GM21576 (cell line): ENCODE results near the gene RNF212.

Source experiments
- ATAC-seq: cut with Tn5 transposase; IDR thresholded peaks from one replicate; pipeline ENCODE4 v1.9.1; 2021; ENCODE audit warnings: mild to moderate bottlenecking, moderate library complexity; ENCODE audit not compliant: unreplicated experiment

RNF212 gene

DNA sequence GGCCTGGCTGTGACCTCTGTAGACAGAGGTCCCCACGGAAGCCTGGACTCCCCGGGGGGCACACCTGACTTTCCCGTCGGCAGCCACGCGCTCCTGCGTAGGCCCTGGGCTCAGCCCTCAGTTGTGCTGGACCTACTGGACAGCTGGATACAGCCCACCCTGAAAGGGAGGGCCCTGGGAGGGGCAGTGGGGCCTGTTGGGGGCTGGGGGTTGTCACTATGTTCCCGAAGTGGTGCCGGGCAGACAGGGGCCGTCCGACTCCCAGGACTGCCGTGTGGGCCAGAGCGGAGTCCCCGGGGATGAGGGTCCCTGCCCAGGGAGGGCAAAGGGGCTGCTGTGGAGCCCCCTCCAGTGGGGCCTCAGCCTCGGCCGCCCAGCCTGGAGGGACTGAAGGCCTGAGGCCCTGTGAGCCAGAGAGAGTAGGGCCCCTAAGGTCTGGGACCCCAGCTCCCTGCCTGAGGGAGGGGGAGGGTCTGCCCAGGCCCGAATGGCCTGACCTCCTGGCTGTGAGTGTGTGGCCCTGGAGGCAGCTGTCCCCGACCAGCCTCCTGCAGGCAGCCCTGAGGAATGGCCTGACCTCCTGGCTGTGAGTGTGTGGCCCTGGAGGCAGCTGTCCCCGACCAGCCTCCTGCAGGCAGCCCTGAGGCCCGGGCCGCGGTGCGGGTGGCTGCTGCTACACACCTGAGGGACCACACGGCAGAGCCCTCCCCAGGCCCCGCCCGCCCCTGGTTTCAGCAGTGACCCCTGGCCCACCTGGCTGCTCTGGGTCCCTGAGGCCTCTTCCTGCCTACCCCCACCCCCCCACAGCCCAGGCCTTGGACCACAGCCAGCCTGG lies 76.2 kb downstream of the RNF212 start:
- no peak for ATAC-seq

DNA sequence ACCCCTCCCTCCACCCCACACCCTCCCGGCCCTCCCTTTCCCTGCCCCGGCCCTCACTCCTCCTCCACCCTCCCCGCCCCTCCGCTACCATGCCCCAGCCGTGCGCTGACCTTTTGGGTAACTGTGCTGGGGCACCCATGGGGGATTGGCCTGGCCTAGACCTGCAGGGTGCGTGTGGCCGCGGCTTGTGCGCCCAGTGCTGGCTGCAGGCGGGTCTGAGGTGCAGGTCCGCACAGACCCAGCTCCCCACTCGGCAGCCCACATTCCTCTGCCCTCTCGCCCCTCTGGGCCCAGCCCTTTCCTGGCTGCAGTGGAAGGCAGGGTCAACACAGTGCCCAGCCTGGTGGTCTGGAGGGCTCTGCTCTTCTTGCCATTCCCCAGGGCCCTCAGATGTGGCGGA lies 77.3 kb downstream of the RNF212 start:
- no peak for ATAC-seq

DNA sequence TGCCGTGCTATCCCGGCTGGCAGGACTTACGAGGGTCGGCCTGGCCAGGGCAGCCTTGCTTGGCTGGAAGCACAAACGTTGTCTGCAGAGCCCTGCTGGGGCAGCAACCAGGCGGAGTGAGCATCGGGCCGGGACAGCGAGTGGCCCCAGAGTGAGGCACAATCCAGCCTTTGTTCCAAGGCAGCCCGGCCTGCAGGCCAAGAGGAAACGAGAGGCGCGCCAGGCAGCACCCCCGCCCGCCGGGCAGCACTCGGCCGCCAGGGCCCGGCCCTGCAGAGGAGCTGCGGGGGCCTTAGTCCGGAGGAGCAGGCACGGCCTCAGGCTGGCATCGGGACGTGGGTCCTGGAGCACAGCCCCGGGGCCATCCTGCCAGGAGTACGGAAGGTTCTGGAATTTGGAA lies 77.9 kb downstream of the RNF212 start:
- no peak for ATAC-seq

DNA sequence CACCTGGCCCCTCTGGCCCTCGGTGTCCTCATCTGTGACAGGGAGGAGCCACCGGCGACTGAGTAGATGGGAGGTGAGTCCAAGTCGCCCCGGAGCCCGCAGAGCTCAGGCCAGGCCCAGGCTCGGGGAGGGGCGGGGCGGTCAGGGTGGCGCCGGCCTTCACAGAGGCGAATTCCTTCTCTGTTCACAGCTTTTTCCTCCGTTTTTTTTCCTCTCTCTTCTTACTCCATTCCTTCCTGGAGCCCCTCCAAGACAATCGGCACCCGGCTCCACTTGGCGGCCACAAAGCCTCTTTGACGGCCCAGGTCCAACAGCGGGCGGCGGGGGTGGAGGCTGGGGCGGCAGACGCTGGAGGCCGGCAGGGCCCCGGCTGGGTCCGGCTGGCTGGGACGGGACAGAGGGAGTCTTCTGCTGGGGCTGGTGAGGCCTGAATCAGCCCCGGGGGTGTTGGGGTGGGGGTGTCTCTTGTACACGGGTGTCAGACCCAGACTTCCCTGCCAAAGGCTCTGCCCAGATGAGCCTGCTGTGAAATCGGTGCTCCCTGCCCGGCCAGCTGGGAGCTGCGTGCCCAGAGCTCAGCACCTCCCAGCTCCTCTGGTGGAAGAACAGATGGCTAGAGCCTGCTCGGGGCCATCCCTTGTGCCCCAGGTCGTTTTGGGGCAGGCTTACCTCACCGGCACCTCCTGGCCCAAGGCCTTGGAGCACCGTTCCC lies 79.4 kb downstream of the RNF212 start:
- no peak for ATAC-seq

DNA sequence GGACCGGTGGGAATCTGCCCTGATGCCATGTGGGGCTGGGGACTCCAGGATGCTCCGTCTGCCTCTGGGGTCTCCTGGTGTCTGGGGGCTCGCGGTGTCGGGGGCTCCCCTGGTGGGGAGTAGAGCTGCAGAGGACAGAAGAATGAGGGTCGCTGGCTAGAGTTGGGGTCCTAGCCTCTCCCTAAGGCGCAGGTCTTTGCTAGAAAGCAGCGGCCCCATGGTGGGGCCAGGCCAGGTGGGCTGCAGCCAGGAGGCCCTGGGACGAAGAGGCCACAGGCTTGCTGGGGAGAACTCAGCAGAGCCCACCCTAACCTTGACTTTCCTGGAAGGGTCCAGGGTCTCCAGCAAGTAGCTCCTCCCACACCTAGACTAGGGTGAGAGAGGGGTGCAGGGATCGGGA lies 80.5 kb downstream of the RNF212 start:
- no peak for ATAC-seq

DNA sequence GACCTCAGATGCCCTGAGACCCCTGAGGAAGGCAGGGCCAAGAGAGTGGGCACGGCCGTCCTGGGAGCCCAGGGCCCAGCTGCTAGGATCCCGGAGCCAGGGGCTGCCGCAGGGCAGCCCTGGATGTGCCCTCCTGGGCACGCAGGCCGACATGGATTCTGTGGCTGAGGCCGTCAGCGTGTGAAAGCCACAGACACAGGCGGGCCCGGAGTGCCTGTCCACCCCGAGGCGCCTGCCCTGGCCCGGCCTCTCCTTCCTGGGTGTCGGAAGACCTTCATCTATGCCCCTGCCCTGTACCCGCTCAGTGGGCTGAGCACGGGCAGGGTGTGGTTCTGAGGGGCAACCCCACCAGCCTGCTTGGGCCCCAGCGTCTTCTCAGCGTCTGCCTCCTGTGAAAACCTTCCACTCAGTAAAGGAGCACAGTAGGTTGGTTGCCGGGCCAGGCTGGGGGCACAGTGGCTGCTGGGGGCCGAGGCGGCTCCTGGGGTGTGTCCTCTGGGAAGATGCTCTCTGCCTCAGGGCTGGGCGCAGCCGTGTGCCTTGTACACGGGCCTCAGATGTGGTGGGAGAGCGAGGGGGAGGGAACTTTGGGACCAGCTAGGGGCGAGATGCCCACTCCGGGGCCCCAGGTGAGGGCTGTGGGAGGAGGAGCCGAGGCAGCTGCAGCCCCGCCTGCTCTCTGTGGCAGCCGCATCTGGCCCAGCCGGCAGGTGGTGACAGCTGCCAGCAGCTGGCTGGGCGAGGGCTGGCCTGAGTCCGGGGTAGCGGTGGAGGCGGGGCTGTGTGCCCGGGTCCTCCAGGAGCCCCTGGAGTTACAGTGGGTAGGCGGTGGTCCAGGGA lies 81.2 kb downstream of the RNF212 start:
- ATAC-seq: no peak

DNA sequence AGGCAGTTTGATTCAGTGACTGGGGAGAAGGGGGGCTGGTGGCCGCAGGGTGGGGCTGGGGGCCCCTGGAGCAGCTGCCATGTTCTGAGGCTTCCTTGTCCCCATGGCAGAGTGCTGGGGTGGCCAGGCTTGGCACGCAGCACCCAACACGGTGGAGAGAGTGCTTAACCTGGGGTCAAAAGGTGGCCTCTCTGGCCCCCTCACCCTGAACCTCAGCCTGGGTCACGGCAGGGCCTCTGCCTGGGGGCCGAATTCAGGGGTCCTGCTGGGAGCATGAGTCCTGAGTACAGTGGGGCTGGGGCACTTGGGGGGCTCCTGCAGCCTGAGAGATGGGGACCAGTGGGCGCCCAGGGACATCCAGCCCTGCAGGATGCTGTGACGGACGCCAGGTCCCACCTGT lies 82.0 kb downstream of the RNF212 start:
- no peak for ATAC-seq

DNA sequence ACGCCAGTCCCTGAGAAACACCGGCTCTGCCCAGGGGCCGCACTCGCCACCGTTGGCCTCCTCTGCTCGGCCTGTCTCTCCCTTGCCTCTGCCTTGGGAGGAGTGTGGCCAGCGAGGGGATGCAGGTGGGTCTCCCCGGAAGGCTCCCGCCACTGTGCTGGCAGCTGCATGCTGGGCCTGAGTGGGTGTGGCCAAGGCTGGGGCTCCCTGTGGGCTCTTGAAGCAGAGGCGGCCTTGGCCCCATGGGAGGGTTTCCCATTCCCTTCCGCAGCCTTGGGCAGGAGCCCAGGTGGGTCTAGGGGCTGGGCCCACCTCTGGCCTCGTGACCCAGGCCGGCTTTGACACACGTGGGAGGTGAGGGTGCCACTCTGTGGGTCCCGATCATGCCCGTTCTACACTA lies 82.8 kb downstream of the RNF212 start:
- no peak for ATAC-seq

DNA sequence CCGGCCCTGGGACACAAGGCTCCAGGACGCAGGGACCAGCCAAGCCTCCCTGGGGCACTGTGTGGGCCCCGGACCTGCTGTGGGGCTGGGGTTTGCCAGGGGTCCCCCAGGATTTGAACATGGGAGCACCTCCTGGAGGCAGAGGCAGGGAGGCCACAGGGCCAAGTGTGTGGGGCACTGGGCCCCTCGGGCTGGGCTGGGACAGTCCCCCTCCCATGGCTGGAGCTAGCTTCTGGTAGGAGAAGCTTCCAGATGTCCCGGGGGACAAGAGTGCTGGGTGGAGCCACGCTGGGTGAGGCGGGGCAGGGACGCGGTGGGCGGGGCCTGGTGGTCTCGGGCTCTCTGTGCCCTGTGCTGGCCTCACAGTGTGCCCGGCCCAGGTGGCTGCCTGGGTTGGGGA lies 83.3 kb downstream of the RNF212 start:
- no peak for ATAC-seq

DNA sequence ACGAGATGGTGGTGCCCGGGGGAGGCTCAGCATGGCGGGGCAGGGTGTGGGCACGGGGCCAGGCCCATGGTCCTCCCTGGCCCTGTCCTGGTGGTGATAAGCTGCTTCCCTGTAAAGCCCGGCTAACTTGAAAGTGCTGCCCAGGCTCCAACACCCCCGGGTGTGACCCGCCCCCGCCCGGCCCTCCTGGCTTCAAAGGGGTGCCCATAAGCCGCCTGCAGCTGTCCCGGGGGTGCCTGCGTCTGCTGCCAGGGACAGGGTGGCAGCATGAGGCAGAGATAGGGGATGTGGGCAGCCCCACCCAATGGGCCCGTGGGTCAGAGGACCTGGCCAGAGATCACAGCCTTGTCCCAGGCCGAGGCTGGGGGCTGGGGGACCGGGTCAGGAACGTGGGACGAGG lies 83.8 kb downstream of the RNF212 start:
- no peak for ATAC-seq

DNA sequence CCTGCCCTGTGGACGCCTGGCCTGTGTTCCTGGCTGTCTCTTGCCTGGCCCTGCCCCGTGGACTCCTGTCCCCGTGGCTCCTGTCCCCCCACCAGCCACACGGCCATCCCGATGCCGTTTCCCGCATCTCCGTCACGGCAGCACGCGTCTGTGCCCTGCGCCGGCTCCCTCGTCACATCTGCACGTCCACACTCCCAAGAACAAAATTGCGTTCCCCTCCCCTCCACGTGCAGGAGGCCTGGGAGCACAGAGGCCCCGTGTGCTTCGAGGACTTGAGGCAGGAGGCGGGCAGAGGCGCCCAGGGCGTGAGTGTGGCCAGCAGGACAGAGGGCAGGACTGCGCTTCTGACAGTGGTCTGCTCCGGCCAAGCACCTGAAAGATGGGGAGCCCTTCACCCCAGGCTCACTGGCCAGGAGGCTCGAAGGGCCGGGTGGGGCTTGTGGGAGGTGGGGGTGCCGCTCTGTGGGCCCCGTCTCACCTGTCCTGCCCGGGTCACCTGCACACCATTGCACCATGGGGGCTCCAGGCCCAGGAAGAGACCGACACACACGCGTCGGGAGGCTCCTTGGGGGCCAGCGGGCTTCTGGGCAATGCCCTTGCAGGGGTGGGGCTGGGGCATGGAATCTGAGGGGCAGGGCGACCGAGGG lies 84.7 kb downstream of the RNF212 start:
- no peak for ATAC-seq

DNA sequence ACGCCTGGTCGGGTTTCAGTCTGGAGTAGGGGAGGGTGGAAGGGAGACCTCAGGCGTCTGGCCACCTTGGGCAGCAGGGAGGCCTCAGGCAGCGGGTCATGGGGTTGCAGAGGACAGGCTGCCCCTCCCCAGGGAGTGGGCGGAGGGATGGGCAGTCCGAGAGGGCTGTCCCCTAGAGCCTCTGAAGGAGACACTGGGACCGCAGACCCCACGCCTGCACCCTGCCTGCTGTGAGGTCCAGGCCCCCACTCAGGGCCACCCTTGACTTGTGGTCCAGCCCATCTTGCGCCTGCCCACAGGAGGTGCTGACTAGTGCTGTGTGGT lies 85.5 kb downstream of the RNF212 start:
- ATAC-seq: no peak

DNA sequence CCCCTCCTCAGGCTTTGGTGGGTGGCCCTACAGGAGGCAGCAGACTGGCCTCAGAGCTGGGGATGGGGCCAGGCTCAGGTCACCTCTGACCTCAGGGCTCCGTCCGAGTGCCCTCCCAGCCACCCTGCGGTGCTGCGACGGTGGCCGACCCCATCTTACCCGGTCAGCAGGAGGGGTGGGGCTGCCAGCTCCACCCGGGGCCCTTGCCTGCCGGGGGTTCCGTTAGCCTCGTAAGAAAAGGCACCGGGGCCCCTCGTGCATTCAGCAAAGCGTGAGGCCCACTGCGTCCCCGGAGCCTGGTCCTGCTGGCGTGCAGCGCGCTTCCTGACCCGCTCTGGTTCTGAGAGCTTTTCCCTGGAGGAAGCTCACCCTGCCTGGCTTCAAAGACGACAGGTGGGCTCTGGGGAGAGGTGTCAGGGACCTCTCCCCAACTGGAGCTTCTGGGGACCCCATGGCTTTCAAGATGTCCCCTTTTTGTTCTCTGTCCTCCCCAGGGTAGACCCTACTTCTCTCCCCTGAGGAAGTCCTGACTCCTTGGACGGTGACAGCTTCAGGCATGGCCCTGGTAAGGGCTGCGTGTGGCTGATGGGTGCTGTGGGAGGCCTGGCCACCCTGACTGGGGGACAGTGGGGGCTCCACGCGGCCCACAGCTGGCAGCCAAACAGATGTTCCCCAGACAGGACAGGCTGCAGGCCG lies 86.0 kb downstream of the RNF212 start:
- no peak for ATAC-seq

DNA sequence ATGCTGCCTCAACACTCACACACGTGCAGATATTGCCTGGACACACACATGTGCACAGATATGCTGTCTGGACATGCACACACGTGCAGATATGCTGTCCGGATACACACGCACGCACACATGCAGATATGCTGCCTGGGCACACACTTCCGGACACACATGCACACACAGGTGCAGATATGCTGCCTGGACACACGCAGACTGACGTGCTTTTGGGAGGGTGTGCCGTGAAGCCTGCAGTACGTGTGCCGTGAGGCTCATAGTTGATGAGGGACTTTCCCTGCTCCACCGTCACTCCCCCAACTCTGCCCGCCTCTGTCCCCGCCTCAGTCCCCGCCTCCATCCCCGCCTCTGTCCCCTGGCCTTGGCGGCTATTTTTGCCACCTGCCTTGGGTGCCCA lies 87.2 kb downstream of the RNF212 start:
- peak; percentile 58 for ATAC-seq

DNA sequence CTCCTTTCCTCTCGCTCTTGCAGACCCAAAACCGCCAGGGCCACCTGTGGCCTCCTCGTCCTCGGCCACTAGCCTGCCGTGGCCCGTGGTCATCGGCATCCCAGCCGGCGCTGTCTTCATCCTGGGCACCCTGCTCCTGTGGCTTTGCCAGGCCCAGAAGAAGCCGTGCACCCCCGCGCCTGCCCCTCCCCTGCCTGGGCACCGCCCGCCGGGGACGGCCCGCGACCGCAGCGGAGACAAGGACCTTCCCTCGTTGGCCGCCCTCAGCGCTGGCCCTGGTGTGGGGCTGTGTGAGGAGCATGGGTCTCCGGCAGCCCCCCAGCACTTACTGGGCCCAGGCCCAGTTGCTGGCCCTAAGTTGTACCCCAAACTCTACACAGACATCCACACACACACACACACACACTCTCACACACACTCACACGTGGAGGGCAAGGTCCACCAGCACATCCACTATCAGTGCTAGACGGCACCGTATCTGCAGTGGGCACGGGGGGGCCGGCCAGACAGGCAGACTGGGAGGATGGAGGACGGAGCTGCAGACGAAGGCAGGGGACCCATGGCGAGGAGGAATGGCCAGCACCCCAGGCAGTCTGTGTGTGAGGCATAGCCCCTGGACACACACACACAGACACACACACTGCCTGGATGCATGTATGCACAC lies 88.3 kb downstream of the RNF212 start:
- no peak for ATAC-seq

DNA sequence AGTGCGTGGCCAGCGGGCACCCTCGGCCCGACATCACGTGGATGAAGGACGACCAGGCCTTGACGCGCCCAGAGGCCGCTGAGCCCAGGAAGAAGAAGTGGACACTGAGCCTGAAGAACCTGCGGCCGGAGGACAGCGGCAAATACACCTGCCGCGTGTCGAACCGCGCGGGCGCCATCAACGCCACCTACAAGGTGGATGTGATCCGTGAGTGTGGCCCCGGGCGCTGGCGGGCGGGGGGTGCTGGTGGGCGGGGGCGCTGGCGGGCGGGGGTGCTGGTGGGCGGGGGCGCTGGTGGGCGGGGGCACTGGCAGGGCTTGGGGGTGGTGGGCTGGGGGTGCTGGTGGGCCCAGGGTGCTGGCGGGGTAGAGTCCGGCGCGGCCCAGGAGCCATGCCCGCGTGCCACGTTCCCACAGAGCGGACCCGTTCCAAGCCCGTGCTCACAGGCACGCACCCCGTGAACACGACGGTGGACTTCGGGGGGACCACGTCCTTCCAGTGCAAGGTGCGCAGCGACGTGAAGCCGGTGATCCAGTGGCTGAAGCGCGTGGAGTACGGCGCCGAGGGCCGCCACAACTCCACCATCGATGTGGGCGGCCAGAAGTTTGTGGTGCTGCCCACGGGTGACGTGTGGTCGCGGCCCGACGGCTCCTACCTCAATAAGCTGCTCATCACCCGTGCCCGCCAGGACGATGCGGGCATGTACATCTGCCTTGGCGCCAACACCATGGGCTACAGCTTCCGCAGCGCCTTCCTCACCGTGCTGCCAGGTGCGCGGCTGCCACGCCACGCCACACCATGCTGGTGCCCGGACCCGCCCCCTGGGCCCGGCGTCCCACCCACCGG lies 89.2 kb downstream of the RNF212 start:
- no peak for ATAC-seq

DNA sequence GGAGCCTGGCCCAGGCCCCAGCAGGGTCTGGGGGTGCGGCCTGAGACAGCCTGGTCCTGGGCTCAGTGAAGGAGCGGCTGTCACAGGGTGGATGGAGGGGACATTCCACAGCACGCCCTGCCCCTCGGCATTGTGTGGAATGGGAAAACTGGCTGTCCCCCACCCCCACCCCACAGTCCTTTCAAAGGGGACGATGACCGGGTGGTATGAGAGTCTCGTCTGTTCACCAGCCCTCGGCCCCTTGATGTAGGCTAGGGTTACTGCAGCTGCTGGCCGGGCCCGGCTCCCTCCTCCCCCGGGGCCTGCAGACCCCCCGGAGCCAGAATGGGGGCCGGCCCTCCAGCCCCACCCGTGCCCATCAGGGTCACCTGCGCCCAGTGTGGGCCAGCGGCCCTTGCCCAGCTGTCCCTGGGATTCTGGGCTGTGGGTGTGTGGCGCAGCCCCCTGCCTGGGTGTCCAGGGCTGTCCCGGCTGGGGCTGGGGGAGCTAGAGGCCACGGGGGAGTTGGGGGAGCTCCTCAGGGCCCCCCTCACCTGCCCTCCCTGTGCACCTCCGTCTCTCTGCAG lies 90.2 kb downstream of the RNF212 start:
- ATAC-seq: no peak

DNA sequence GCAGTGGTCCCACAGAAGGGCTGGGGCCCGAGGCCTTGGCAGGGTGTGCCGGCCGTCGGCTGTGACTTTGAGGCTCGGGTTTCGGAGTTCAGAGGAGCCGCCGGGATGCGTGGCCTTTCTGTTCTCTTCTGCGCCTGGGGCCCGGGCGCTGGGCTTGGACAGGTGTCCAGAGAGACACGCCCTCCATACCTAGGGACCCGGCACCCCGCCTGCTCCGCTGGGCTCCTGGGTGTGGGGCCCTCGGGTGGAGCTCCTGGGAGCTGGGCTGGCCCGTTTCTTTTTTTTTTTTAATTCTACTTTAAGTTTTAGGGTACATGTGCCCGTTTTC lies 90.7 kb downstream of the RNF212 start:
- no peak for ATAC-seq
